ENCODE data around the gene FAM200B. TPM values are rescaled to one million over a fixed set of nuclear protein-coding genes. Genes with fewer than 3 reads are reported as not detected.

Gene FAM200B
- total RNA-seq, 2 donors from 2014 or later: 7.7 to 10.6 TPM

Other genes with a start within 250 kb of the FAM200B start
- not detected for gene CC2D2A, start 211.9 kb upstream of the FAM200B start, total RNA-seq
- 10 to 100 TPM; 30.4 to 36.0 TPM for gene FBXL5, start 26.5 kb upstream of the FAM200B start, total RNA-seq
- gene BST1, start 21.2 kb downstream of the FAM200B start, total RNA-seq: under 1 TPM; 0.39 to 0.82 TPM
- 10 to 100 TPM; 10.7 to 32.8 TPM for gene CD38, start 96.5 kb downstream of the FAM200B start, total RNA-seq

Data from activated naive CD4-positive, alpha-beta T cell treated with anti-CD3 and anti-CD28 coated beads, Interleukin-2, amount 50 U/mL, for 72 hours (primary cell).